ENCODE measurements around the gene NT5M. TPM values are rescaled to one million over a fixed set of nuclear protein-coding genes. Genes with fewer than 3 reads are reported as not detected.

NT5M gene
- total RNA-seq, 1 experiment from 2014 or later: 8.6 TPM

GRCh38 chr17:17344507-17345293 lies 41.5 kb downstream of the NT5M start:
- no peak overlapping the region for H3K27ac ChIP-seq (ENCODE audit: low read length)
- intact Hi-C loops (cut with micrococcal nuclease): no loop called here
- H4K20me1 ChIP-seq (ENCODE audit: low read length): no peaks in the 10 kb centered on the region
- H3K79me2 ChIP-seq (ENCODE audit: low read length): no peaks in the 10 kb centered on the region
- ChIA-PET CTCF (no interaction called here), POLR2A (ENCODE audit: unreplicated experiment) (no interaction called here)
- no peak overlapping the region for H2AFZ ChIP-seq (ENCODE audit: low read length)
- TF ChIP-seq EZH2phosphoT487 (IDR thresholded peaks at IDR 0.05; ENCODE audit: borderline replicate concordance, low read length) (no peak), EZH2 (IDR thresholded peaks at IDR 0.05; ENCODE audit: low read length, unreplicated experiment) (no peak), CTCF (conservative IDR thresholded peaks at IDR 0.05; ENCODE audit: low read depth, low read length) (no peak)
- no peak for DNase-seq
- no peaks in the 10 kb centered on the region for H3K27me3 ChIP-seq (ENCODE audit: low read length)
- no peak for ATAC-seq
- H3K4me1 ChIP-seq (ENCODE audit: insufficient read depth, low read length): no peaks in the 10 kb centered on the region
- no peaks in the 10 kb centered on the region for H3K9me3 ChIP-seq (ENCODE audit: low read length)
- no TSS peak for BruUV-seq (replicated peaks)
- H3K4me3 ChIP-seq (ENCODE audit: low read length): no peak overlapping the region
- no peak overlapping the region for H3K9ac ChIP-seq (ENCODE audit: low read length)
- H3K36me3 ChIP-seq (ENCODE audit: low read depth, low read length): no peaks in the 10 kb centered on the region
- H3K9me2 ChIP-seq (replicated peaks; ENCODE audit: low read length): no peaks in the 10 kb centered on the region
- H3F3A ChIP-seq (ENCODE audit: low read length, unreplicated experiment): no peaks in the 10 kb centered on the region
- no peak overlapping the region for H3K4me2 ChIP-seq (ENCODE audit: low read length)

GRCh38 chr17:17345294-17345597 lies 42.1 kb downstream of the NT5M start:
- CTCF ChIA-PET: no interaction called here
- no peak for DNase-seq
- H3K27me3 ChIP-seq (ENCODE audit: low read length): no peaks in the 10 kb centered on the region

More at GRCh38 chr17:17345294-17345597, 42.1 kb downstream of the NT5M start:
- H3K79me2 ChIP-seq (ENCODE audit: low read length): no peaks in the 10 kb centered on the region
- no peaks in the 10 kb centered on the region for H4K20me1 ChIP-seq (ENCODE audit: low read length)
- no peak overlapping the region for H3K9ac ChIP-seq (ENCODE audit: low read length)
- TF ChIP-seq EZH2phosphoT487 (IDR thresholded peaks at IDR 0.05; ENCODE audit: borderline replicate concordance, low read length): no peak
- TF ChIP-seq CTCF (conservative IDR thresholded peaks at IDR 0.05; ENCODE audit: low read depth, low read length): no peak
- no peak for TF ChIP-seq EZH2 (IDR thresholded peaks at IDR 0.05; ENCODE audit: low read length, unreplicated experiment)
- H3K4me3 ChIP-seq (ENCODE audit: low read length): no peak overlapping the region
- no peak overlapping the region for H2AFZ ChIP-seq (ENCODE audit: low read length)
- POLR2A ChIA-PET (ENCODE audit: unreplicated experiment): no interaction called here
- H3K9me2 ChIP-seq (replicated peaks; ENCODE audit: low read length): no peaks in the 10 kb centered on the region
- H3K27ac ChIP-seq (ENCODE audit: low read length): no peak overlapping the region
- ATAC-seq: no peak
- intact Hi-C loops (cut with micrococcal nuclease): no loop called here
- BruUV-seq (replicated peaks): no TSS peak
- H3K36me3 ChIP-seq (ENCODE audit: low read depth, low read length): no peaks in the 10 kb centered on the region
- H3K4me1 ChIP-seq (ENCODE audit: insufficient read depth, low read length): no peaks in the 10 kb centered on the region; the same call in 1 of the 2 replicates
- H3K9me3 ChIP-seq (ENCODE audit: low read length): no peaks in the 10 kb centered on the region
- no peaks in the 10 kb centered on the region for H3F3A ChIP-seq (ENCODE audit: low read length, unreplicated experiment)
- no peak overlapping the region for H3K4me2 ChIP-seq (ENCODE audit: low read length)
